HL-60/S4 treated with phorbol 12-myristate 13-acetate at 8.2 ng/mL for 4 days and 3 days (cell line): ENCODE measurements around the gene SLC8A3.

Source experiments
- in situ Hi-C: fragments of 300-500 bp; cut with MboI; formaldehyde crosslinking; loops from 2 replicates; pipeline ENCODE4 v1.15.0; 2022; ENCODE audit warnings: low sequenced_read_pairs

SLC8A3 gene

DNA sequence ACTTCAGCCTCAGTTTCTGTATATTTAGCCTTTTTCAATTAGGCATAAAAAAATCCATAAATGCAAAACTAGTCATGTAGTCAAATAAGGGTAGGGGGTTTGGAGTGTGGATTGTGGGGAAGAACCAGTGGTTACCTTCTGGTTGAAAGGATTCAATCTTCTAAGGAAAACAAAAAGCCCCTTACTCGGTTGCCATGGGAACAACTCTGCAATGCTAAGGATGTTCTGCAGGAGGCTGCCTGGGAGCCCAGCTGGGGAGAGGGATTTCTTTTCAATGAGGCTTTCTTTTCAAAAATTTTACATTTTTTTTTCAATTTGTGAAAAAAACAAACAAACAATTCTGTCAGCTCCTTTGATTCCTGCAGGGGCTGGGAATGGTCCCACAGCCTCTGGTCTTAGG lies 67.2 kb downstream of the SLC8A3 start:
- in situ Hi-C loops = no loop called here

DNA sequence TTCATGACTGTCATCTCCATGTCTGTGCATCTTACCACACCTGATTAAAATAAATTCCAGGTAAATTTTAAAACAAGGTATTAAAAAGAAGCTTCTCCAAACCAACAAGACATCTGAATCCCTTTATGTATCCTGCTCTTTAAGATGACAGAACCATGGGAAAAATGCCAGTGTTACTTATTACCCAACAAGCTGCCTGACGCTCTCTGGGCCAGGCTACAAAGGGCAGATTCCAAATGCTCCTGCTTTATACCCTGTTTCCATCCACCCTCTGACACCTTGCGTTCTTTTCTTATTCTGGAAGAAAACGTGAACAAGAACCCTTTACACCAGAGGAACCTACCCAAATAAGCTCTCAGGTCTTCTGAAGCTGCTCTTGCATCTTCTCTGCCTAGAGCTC lies 70.7 kb downstream of the SLC8A3 start:
- in situ Hi-C loops = no loop called here

DNA sequence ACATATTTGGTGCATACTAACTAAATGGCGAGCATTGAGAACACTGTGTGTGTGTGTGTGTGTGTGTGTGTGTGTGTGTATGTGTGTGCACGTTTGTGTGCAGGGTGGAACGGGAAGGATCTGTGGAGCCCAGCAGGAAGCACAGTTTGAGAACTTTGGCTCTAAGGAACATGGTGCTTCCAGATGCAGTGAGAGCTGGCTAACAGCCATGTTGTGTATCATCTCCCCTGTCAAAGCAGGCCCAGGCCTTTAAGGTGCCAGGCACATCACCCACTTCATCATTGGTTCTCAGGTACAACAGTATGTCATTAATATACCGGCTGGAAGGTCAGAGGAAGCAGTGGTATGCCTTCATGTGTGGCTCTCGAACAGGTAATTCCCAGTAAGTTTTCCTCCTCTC lies 72.5 kb downstream of the SLC8A3 start:
- in situ Hi-C loops = no loop called here

DNA sequence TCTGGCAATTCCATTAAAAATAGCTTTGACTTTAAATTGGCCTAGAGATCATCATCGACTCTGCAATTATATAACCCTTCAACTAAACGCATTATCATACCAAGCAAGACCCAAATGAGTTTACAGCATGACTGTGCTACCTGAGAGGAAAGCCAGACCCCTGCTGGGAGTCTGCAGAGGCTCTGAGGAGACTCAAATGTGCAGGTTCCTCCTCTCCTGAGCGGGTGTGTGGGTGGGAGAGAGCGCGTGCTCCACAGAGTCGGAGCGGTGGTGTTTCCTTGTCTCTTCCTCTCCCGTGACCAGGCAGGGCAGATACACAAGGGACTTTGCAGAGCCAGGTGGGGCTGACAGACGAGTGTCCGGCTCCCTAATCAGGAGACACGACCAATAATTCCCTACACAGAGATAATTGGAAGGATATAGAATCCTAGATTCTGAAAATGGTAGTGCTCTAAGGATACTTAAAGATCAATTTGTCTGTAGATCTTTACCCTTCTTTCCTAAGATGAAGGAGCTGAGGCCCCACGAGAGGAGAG lies 74.1 kb downstream of the SLC8A3 start:
- in situ Hi-C loops = no loop called here

DNA sequence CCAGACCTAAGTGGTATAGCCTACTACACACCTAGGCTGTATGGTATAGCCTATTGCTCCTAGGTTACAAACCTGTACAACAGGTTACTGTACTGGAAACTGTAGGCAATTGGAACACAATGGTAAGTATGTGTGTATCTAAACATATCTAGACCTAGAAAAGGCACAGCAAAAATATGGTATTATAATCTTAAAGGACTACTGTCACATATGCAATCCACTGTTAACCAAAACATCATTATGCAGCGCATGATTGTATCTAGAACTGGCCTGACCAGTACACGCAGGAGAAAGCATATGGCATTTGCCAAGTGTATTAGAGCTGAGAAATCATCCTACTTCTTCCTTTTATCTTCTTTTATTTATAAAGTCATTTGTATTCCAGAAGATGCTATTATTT lies 75.5 kb downstream of the SLC8A3 start:
- in situ Hi-C loops = no loop called here

DNA sequence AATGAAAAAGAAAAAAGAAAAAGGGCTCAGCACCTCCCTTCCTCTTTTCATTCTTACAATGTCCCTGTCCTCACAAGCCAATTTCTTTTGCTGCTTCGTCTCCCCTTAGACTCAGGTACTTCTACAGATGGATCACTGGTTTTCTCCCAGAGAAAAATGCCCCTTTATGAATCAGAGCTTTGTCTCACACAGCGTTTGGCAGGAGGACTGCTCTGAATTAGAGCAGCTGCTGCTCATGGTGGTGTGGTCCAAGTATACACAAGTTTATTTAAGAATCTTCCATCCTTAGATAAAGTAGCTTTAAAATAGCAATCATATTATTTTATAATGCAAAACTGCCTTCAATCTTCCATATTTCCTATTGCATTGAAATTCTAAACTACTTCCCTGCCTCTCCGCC lies 80.3 kb downstream of the SLC8A3 start:
- in situ Hi-C loops = no loop called here

DNA sequence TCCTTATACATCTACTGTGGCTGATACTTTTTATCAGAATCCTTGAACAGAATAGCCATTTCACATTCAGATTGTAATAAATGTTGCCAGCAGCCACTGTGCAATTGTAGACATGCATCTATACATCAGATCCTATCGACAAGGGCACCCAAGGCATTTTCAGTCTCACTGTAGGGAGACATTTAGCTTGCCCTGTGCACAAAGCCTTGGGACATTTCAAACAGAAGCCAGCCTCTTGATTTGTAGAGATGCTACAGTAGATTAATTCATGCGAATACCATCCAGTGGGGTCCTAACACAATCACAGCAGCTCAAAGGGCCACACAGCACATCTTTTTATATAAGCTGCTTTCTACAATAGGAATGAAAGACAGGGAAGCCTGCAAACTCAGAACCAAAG lies 81.4 kb downstream of the SLC8A3 start:
- in situ Hi-C loops = no loop called here

DNA sequence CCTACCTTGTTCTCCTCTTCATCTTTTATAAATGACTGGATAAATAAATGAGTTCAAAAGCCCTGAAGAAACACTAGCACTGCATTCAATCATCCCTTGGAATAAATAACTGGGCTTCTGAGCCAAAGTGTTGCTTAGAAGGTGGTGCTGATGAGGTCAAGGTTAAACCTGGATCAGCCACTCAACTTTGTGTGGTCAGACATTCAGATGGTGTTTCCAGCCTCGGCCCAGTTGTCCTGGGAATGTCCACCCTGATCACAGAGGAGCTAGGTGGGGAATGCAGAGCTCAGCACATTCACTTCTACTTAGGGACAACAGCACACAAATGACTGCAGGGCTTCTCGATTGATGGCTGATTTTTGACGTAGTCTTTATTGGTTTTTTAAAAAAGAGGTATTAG lies 88.7 kb downstream of the SLC8A3 start:
- in situ Hi-C loops = no loop called here

DNA sequence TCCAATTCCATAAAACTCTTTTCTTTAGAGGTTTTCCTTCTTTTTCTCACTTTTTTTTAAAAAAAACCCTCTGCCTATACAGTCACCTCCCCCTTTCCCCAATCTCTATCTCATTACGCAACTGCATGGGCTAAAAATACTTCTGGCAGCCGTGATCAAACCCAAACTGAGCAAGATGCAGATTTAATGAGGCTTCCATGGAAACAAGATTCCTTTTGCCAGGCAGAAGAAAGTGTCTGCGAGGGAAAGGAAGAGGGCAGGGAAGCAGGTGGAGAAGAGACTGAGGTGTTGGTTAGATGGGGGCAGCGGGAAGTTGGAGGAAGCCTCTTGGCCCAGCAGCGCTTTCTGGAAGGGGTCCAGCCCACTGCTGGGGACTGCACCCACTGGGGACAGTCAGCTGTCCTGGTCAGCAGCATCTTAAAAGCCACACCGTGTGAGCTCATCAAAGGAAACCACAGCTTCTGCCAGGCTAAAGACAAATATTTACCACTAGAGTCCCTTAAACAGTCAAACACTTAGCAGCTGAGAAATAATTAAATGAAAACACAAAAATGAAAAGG lies 90.4 kb downstream of the SLC8A3 start:
- in situ Hi-C loops = no loop called here

DNA sequence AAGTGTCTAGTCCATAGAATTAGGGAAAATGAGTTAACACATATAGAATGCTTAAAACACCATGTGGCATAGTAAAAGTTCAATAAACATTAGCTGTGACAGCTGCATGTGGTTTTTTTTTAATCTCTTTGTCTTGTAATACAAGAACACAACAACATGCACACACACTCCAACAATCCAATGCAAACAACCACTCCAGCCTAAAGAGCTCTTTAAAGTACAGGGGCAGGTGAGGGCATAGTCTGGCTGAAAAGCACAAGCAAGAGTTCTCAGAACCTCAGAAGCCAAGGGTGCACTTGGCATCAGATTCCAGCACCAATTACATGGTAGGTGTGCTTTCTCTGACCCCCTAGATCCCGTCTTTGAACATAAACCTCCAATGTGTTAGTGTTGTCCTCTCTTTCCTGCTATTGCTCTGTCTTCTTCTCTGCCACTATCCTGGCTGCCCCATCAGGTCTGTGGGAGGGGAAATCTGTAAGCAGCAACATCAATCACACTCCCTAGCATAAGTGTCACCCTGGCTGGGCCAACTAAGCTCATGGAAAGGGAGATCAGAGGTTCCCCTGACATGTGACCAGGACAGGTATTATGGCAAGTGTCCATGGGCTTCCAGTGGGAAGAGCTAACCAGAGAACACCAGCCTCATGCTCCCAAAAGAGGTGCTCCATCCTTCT lies 91.0 kb downstream of the SLC8A3 start:
- in situ Hi-C loops = no loop called here

DNA sequence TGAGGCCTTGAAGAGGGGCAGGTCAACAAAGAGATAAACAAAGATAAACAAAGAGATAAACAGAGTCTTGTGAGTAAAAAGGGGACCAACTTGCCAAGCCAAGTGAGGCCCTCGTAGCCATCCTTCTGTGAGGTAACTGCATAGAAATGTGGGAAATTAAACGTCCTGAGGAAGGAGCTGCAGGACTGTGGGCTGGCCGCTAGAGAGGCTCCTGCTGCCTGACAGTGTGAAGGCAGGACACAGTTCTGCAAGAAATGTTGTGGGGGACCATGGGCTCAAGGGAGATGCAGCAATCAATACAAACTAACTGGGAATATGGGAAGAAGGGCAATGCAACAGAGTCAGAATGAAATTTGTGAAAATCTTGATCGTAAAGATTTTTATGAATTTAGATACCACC lies 91.9 kb downstream of the SLC8A3 start:
- in situ Hi-C loops = no loop called here

DNA sequence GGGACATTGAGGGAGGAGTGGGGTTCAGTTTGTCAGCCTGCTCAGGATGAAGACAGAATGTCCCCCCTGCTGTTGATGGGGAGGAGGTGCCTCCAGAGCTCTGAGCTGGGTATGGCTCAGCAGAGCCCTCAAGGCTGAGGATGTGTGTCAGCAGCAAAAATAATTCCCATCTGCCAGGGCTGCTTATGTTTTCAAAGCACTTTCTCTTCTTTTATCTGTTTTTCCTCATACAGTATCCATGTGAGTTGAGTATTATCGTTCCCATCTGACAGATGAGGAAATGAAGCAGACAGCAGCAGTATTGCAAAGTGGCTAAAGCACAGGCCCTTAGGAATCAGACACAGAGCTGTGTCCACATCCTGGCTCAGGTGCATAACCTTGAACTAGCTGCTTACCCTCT lies 94.1 kb downstream of the SLC8A3 start:
- in situ Hi-C loops = no loop called here

DNA sequence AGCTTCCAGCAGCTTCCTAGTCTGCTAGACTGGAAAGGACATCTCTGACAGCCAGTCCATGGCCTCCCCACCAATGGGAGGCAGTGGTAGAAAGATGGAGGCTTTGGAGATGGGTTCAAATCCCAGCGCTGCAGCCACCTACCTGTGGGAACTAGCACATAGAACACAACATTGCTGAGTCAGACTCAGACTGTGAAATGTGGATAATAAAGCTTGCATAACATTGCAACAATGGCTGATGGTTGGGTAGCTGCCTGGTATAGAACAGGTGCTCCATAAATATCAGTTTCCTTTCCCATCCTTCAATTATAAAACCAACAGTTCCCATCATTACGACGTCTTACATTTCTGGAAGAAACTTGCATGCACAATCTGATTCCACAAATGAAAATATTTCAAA lies 94.6 kb downstream of the SLC8A3 start:
- in situ Hi-C loops = no loop called here

DNA sequence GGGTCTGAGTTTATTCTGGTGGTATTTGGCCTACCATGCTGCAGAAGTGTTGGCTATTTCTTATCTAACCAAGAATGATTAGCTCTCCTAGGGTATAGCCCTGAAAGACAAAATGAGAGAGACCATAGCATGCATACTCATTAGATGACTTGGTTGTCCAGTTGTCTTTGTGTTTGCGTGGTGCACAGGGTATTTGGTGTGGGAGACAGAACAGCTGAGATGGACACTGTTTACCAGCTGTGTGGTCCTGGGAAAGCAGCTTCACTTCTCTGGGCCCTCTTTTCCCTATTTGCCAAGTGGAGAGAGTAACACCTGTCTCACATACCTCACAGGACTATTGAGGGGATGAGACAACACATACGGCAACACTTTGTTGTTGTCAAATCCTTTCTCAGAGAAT lies 95.6 kb downstream of the SLC8A3 start:
- in situ Hi-C loops = no loop called here

DNA sequence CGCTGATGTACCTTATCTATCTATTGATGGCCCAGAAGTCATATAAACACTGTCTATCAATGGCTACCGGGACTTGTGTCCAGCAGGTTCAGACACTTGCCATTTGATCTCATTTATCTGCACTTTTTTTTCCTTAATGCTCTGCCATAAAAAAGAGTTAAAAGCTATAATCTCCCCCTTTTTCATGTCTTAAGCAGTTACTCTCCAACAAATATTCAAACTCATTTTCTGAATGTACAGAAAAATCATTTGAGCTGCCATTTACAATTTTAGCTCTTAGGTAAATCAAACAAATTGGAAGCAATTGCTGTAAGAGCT lies 101.4 kb downstream of the SLC8A3 start:
- in situ Hi-C loops = no loop called here

DNA sequence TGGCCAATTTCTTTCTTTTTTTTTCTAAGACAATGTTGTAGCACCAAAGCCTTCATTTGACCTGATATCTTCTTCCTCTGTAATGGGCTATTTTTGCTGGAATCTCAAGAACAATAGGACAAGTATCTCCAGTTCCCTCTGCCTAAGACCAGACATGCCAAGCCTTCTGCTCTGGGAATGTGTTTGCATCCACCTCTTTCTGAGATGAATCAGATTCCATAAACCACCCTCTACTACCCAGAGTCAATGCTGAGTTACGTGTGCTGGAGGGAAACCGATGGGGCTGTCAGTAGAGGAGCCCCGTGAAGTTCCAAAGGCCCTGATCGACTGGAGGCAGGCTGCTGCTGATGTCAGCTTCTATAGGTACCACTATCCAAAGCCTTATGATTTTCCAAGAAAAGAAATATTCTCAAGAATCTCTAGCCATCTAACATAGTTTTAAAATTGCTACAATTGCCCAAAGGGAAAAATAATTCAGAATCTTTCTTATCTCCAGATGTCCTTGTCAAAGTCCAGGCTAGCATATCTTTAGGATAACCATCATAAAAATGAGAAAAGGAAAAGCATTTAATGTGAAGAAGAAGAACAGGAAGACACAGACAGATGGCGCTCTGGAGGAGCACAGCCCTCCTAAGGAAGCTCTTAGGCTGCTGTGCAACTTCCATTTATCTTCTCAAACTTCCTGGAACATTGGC lies 101.9 kb downstream of the SLC8A3 start:
- in situ Hi-C loops = no loop called here

DNA sequence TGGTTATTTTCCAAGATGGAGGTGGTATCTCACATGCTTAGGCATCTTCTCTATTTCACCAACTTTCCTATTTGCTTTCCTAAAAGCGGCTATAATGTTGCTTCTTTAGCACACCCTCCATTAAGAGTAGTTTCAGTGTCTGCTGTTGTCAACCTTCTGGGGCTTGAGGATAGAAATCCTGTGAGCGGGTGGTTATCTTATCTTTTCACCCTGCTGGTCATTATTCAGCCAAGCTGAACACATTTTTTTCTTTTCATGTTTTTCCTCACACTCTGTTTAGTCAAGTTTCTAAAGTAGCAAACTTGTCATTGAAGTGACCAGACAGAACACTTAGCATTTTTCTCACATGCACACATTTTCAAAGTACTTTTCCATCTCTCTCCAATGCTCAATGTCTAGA lies 104.5 kb downstream of the SLC8A3 start:
- in situ Hi-C loops = no loop called here

DNA sequence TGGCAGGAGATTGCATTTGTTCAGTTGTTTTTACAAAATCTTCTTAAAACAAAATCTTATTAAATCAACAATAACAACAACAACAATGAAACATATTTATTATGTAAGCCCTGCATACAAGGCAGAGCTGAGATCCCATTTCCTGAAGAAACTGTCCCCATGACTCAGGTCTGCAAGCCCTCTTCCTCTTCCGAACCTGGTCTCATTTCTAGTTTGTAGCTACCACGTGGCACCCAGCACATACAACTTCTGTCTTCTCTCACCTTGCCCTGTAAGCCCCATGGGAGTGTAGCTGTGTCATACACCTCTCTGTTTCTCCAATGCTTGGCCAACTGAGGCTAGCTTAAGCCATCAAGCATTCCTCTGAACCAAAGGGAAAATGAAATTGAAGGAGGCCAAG lies 106.4 kb downstream of the SLC8A3 start:
- in situ Hi-C loops = no loop called here

DNA sequence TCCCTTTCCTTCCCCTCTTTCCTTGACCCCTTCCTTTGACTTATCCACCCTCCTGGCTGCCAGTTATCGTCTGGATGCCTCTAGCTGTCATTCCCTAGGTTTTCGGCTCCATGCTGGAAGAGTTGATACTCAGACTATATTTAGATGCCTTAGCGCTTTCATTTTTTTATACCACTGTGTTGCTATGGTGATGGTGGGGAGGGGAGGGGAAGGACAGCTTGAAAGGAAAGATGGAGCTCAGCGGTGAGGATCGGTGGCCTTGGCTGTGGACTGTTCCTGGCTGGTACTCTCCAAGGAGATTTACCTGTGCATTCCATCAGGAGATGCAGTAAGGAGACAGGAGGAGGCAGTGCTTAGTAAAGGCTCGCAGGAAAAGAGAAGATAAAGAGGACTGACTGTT lies 108.7 kb downstream of the SLC8A3 start:
- in situ Hi-C loops = no loop called here

DNA sequence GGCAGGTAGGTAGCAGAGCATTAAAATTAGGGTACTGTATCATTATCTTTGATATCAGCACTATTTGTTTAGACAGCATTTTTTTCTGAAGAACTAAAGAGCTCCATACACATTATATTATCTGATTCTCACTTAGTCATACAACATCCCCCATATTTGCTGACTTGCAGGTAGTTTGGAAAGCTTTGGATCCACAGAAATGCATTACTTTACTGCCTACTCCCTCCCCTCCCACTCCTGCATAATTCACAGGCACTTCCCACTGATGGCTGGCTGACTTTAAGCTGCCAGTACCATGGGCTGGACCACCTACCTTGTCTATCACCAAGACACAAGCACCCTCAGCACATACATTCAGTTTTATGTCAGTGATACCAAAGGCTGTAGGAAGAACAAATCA lies 110.4 kb downstream of the SLC8A3 start:
- in situ Hi-C loops = no loop called here

DNA sequence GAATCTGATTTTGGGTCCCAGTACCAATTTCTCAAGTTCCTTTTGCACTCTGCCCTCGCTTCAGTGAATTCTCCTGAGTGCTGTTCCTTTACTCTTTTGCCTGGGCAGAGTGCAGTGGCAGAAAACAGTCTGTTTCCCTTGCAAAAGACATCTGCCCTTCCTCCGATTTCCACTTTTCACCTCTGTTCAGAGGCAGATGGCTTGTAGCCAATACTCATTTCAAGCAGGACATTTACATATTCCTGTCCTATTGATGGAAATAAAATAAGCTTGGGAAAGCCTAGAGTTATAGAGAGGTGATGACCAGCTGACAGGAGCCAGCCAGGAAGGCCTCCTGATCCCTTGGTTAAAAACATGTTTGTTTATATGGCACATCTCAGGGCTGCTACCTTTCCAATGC lies 111.0 kb downstream of the SLC8A3 start:
- in situ Hi-C loops = no loop called here

DNA sequence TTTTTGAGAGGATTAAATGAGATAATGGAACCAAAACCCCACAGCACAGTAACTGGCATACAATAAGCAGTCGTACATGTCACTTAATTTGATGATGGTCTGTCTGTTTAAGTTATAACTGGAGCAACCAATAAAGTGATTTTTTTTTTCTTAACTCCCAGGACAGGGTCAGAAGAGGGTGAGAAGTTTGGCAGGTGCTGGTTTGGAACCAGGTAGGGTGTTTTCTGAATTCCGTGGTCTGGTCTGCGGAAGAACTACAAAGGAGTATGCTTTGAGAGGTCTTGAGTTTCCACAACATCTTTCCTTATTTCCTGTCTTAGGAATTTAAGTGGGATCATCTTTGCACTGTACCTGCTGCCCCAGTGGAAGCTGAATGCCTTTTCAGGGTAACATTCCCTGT lies 111.7 kb downstream of the SLC8A3 start:
- in situ Hi-C loops = no loop called here
